GM12891 (cell line): ENCODE results near the gene ZNF808.

ENCODE experiments used
- POLR2A ChIP-seq: IDR thresholded peaks from 2 replicates; pipeline ENCODE4 v1.6.1; 2011; ENCODE audit warnings: low read depth, low read length, control low read depth
- POLR2AphosphoS5 ChIP-seq: IDR thresholded peaks from 2 replicates; pipeline ENCODE4 v1.6.1; 2011; ENCODE audit warnings: low read depth, low read length, control low read depth
- POU2F2 ChIP-seq: IDR thresholded peaks from 2 replicates; pipeline ENCODE4 v1.6.1; 2011; ENCODE audit warnings: low read depth, mild to moderate bottlenecking, control low read depth, low read length, moderate library complexity
- SPI1 ChIP-seq: IDR thresholded peaks from 2 replicates; pipeline ENCODE4 v1.6.1; 2011; ENCODE audit warnings: low read depth, low read length, control low read depth
- TAF1 ChIP-seq: IDR thresholded peaks from 2 replicates; pipeline ENCODE4 v1.6.1; 2011; ENCODE audit warnings: low read depth, low read length, control low read depth

GRCh38 chr19:52584736-52585440 is 57.4 kb downstream of the ZNF808 start:
- TF ChIP-seq POLR2AphosphoS5 (no peak), POLR2A (no peak), SPI1 (no peak), TAF1 (no peak), POU2F2 (no peak)
